Activated T-cell treated with anti-CD3 and anti-CD28 coated beads, Interleukin-2, amount 50 U/mL, for 24 hours (primary cell): ENCODE data around the gene NCAPD2.
"Not testable (repeated sequence)": the region's sequence is repeated elsewhere in the genome, so short reads cannot be mapped to it uniquely, and the experiment has no call there.

ENCODE experiments used
- DNase-seq: peaks from one replicate; pipeline ENCODE4 v3.0.0-alpha.2; 2020
- H3K27ac Mint-ChIP-seq: 2 replicates; pipeline ENCODE4 v1.8.0; 2020; ENCODE audit warnings: mild to moderate bottlenecking, mixed read lengths
- H3K27me3 Mint-ChIP-seq: 2 replicates; pipeline ENCODE4 v1.8.0; 2020; ENCODE audit warnings: mixed read lengths
- H3K36me3 Mint-ChIP-seq: 2 replicates; pipeline ENCODE4 v1.8.0; 2020; ENCODE audit warnings: low read depth, mixed read lengths
- H3K4me1 Mint-ChIP-seq: 2 replicates; pipeline ENCODE4 v1.8.0; 2020; ENCODE audit warnings: low read depth, mixed read lengths
- H3K4me3 Mint-ChIP-seq: 2 replicates; pipeline ENCODE4 v1.8.0; 2020; ENCODE audit warnings: mild to moderate bottlenecking, moderate library complexity, mixed read lengths
- H3K9me3 Mint-ChIP-seq: 2 replicates; pipeline ENCODE4 v1.8.0; 2020; ENCODE audit warnings: mixed read lengths

Gene NCAPD2

DNA sequence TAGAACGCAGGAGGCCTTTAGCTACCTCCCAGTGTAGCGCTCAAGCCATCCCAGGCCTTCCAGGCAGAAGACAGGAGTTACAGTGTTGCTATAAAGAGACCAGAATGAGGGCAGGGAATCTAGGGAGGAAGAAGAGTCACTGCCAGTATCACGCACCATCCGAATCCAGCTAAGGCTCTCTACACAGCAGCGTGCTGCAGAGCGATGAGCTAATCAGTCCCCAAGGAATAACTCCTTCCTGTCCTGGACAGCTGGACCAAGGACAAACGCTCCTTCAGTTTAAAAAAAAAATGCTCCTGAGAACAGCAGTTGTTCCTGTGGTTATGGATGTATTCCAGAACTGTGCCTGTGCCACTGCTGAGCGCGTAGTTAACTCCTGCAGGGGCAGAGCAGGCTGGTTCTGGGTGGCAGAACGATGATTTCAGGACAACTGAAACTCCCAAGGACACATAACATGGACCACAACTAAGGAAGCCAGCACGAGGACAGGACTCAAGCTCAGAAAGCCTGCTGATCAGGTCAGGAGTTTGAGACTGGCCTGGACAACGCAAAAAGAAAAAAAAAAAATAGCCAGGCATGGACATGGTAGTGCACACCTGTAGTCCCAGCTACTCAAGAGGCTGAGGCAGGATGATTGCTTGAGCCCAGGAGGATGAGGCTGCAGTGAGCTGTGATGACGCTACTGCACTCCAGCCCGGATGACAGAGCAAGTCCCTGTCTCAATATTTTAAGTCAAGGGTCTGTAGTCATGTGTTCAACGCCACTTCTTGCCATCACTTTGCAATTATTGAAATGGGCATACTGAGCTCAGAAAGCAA is 59.4 kb downstream of the NCAPD2 start:
- Mint-ChIP-seq H3K4me3 (peak overlapping the region; percentile 60), H3K27ac (peak overlapping the region; percentile 35), H3K9me3 (no peaks in the 10 kb centered on the region), H3K4me1 (peaks cover 50% of the 10 kb centered on the region), H3K27me3 (no peaks in the 10 kb centered on the region), H3K36me3 (peaks cover 90% of the 10 kb centered on the region)
- DNase-seq = no peak

DNA sequence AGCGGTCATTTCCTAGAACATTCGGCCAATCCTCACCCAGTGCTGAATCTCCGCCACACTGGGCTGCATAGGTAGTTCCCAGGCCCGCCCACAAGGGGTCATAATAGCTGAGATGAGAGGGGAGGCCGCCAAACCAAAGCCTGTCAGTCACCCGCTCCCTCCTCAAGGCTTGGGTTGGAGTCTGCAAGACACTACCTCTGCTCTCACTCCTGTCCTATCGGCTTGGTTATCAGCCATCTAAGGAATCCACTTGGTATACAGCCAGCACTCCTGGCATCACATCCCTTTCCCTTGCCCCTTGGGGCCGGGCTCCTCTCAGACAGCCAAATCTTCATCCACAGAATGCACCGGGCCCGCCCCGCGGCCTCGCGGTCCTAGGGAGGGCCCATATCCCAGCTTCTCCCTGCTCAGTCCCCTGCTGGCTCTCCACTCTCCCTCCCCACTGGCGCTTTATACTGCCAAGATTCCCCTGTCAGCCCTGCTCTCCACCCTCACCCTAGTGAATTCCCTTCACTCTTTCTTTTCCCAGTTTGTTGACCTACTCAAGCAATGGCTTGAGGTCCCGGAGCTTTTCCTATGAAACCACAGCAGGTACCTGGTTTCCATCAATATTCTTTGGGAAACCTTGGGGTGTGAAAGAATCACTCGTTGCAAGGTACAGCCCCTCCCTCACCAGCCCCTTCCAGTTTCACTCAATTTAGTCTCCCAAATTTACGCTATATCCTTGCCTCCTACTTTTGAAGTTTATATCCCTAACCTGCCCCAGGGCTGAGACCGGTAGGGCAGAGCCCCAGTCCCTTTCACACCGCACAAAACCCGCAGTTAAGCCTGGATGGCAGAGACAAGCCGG is 60.5 kb downstream of the NCAPD2 start:
- Mint-ChIP-seq H3K27me3 (no peaks in the 10 kb centered on the region), H3K36me3 (peaks cover 91% of the 10 kb centered on the region), H3K4me3 (peak overlapping the region; percentile 85), H3K9me3 (no peaks in the 10 kb centered on the region), H3K4me1 (peaks cover 53% of the 10 kb centered on the region), H3K27ac (peak overlapping the region; percentile 80)
- peak; percentile 80 for DNase-seq

DNA sequence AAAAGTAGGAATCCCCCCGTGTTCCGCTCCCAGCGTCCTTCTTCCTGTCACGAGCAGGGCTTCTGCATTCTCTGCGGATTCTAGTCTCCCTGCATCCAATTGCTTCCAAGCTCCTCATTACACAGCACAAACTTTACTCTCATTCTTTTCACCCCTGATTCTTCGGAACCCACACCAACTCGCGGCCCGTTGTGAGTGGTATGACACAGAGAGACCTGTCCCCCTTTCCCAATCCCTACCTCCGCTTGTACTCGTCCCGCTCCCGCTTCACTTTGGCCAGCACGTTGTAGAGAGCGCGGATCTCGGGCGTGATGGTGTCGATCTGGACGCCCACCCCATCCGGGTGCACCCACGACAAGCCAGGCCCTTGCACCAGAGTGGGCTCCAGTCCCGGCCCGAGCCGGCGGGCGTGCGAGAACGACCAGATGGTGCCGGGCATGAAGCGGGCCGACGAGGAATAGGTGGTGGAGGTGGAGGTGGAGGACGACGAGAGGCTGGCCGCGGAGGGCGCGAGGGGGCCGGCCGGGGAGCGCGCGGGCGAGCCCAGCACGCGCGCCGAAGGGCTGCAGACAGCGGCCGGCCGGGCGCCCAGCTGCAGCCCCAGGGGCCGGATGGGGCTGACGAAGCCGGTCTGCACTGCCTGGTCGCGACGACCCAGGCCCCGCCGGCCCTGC is 61.3 kb downstream of the NCAPD2 start:
- H3K4me1 Mint-ChIP-seq = peaks cover 61% of the 10 kb centered on the region

DNA sequence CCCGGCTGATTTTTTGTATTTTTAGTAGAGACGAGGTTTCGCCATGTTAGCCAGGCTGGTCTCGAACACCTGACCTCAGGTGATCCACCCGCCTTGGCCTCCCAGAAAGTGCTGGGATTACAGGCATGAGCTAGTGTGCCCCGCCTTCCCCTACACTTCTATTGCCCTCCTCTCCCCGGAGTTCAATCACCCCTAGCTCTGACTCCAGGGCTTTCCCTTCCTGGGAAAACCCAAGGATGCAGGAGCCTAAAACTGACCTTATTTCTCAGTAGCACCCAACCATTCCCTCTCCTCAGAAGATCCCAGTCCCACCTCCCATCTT is 62.6 kb downstream of the NCAPD2 start:
- DNase-seq, H3K9me3 Mint-ChIP-seq, H3K27me3 Mint-ChIP-seq: not testable (repeated sequence)
- Mint-ChIP-seq H3K27ac (peak overlapping the region; percentile 85), H3K4me1 (peaks cover 60% of the 10 kb centered on the region), H3K36me3 (peaks cover 92% of the 10 kb centered on the region), H3K4me3 (peak overlapping the region; percentile 85)

More for the DNA sequence above, 61.3 kb downstream of the NCAPD2 start:
- Mint-ChIP-seq H3K27me3 (no peaks in the 10 kb centered on the region), H3K4me3 (peak overlapping the region; percentile 85), H3K9me3 (no peaks in the 10 kb centered on the region), H3K27ac (peak overlapping the region; percentile 85), H3K36me3 (peaks cover 92% of the 10 kb centered on the region)
- peak; percentile 52 for DNase-seq

DNA sequence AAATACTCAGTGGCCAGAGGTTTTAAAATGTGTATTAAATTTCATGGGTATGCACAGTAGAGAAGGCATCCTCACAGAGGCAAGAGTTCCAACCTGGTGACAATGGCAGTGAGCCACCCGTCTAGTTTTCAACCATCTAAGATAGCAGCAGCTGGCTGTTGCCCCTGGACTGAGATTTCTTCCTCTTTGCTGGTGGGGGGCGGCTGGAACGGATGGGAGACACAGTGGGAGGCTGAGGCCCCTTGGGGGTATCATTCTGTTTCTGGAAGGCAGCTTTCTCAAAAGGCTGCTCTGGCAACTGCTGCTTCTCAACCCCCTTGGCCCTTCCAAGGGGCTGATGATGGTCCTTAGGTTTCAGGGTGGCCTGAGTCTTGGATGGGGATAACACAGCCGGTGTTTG is 63.0 kb downstream of the NCAPD2 start:
- Mint-ChIP-seq H3K9me3 (no peaks in the 10 kb centered on the region), H3K27me3 (no peaks in the 10 kb centered on the region), H3K4me1 (peaks cover 56% of the 10 kb centered on the region), H3K27ac (peak overlapping the region; percentile 85), H3K4me3 (peak overlapping the region; percentile 85), H3K36me3 (peaks cover 92% of the 10 kb centered on the region)
- DNase-seq = no peak

DNA sequence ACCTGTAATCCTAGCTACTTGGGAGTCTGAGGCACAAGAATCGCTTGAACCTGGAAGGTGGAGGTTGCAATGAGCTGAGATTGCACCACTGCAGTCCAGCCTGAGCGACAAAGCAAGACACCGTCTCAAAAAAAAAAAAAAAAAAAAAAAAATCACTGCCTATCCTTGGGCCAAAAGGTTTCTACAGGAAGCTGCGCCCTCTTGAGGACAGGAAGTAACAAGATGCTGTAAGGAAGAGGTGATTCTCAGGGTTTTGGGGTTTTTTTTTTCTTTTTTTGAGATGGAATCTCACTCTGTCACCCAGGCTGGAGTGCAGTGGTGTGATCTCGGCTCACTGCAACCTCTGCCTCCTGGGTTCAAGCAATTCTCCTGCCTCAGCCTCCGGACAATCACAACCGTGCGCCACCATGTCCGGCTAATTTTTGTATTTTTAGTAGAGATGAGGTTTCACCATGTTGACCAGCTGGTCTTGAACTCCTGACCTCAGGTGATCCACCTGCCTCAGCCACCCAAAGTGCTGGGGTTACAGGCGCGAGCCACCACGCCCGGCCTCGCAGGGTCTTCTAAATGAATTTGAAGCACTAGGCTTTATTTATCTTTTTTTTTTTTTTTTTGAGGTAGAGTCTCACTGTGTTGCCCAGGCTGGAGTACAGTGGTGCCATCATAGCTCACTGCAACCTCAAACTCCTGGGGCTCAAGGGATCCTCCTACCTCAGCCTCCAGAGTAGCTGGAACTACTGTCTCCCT is 64.3 kb downstream of the NCAPD2 start:
- Mint-ChIP-seq H3K36me3 (peaks cover 92% of the 10 kb centered on the region), H3K4me1 (peaks cover 55% of the 10 kb centered on the region), H3K27ac (peak overlapping the region; percentile 84)
- DNase-seq, H3K27me3 Mint-ChIP-seq, H3K4me3 Mint-ChIP-seq, H3K9me3 Mint-ChIP-seq: not testable (repeated sequence)

DNA sequence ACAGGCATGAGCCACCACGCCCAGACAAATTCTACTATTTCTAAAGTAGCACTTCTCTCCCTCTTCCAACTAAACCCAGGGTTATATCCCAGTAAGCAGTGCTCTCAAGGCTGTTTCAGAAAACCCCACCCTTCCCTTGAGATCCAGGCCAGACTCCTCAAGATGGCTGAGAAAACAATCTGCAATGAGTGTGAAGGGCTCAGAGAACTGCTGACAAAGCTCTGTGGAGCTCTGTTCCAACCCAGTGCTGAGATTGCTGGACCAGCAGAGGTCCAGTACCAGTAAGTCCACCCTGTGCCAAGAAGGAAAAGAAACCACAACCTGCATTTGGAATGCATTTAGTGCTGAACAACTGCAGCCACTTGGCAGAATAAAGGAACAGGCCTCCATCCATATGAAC is 65.6 kb downstream of the NCAPD2 start:
- Mint-ChIP-seq H3K36me3 (peaks cover 93% of the 10 kb centered on the region), H3K9me3 (no peaks in the 10 kb centered on the region), H3K4me1 (peaks cover 51% of the 10 kb centered on the region), H3K27ac (peak overlapping the region; percentile 79), H3K4me3 (no peak overlapping the region), H3K27me3 (no peaks in the 10 kb centered on the region)
- DNase-seq = no peak

DNA sequence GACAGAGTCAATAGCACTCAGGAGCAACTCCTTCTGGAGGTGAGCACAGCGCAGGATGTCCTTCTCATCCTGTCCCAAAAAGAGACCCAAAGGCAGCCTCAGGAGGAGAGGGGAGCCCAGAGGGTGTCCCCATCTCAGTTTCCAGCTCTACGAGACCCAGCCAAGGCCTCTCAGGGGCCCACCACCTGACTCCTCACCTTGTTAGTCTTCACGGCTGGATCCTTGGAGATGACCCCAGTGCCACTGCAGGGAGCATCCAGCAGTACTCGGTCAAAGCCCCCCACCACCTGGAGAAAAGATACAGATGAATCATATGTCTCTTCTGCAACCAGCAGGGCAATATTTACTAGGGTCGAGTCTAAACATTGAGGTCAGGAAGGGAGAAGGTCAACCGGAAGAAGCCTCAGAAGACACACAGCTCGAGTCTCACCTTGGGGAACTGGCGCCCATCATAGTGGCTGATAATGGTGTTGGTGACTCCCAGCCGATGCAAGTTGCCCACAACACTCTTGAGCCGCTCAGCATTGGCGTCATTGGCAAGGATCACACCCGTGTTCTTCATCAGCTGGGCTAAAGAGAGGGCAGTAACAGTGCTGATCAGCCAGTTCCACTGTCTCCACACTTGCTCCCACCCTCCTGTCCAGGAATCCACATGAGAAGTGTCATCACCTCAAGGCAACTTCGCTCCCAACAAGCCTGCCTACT is 66.8 kb downstream of the NCAPD2 start:
- DNase-seq = no peak
- H3K36me3 Mint-ChIP-seq = peaks cover 96% of the 10 kb centered on the region
- H3K9me3 Mint-ChIP-seq = no peaks in the 10 kb centered on the region
- no peaks in the 10 kb centered on the region for H3K27me3 Mint-ChIP-seq
- peak overlapping the region; percentile 83 for H3K27ac Mint-ChIP-seq
- peaks cover 50% of the 10 kb centered on the region for H3K4me1 Mint-ChIP-seq
- H3K4me3 Mint-ChIP-seq = no peak overlapping the region

DNA sequence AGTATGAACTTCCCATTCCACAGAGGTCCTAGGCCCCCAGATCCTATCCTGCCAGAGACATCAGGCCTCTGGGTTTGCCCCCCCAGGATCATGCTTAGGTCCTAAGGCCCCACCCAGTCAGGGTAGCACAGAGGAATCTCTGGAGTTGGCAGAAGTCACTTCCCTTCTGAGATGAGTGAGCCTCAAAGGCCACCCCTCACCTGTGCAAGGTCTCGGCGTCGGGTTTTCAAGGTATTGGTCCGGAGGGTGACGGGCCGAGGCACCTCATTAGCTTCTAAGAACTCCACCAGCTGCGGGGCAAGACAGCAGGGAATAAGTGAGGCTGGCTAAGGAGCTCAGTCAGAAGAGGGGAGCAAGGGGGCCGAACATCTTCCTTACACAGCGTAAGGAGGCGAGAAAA is 69.0 kb downstream of the NCAPD2 start:
- H3K27me3 Mint-ChIP-seq = no peaks in the 10 kb centered on the region
- H3K36me3 Mint-ChIP-seq = peaks cover 97% of the 10 kb centered on the region
- no peaks in the 10 kb centered on the region for H3K9me3 Mint-ChIP-seq
- no peak overlapping the region for H3K4me3 Mint-ChIP-seq
- peaks cover 58% of the 10 kb centered on the region for H3K4me1 Mint-ChIP-seq
- H3K27ac Mint-ChIP-seq = peak overlapping the region; percentile 83
- no peak for DNase-seq

DNA sequence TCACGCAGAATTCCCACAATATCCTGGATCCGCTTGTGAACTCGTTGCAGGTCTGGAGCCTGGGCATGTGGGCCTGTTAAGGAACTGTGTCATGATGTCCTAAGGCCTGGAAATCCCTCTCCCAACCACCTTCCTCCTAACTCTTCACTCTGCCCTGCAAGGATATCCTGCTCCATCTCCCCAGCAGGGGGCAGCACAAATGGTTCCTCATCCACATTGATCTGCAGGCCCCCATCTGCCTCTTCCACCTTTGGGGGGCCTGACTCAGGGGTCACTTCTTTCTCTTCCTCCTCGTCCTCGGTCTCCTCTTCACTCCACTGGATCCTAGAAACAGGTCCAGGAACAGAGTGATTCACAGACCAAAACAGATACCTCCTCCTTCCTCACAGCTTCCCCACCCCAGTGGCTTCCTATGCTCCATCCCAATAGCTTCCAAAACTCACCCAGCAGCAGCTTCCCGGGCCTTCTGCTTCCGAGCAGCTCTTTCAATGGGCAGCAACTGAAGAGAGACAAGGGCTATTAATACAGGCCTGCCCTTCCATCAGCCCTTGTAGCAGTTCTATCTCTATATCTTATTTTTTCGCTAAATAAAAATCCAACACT is 69.6 kb downstream of the NCAPD2 start:
- Mint-ChIP-seq H3K4me1 (peaks cover 62% of the 10 kb centered on the region), H3K27me3 (no peaks in the 10 kb centered on the region), H3K27ac (peak overlapping the region; percentile 83), H3K4me3 (no peak overlapping the region), H3K9me3 (no peaks in the 10 kb centered on the region), H3K36me3 (peaks cover 97% of the 10 kb centered on the region)
- DNase-seq = peak; percentile 75

DNA sequence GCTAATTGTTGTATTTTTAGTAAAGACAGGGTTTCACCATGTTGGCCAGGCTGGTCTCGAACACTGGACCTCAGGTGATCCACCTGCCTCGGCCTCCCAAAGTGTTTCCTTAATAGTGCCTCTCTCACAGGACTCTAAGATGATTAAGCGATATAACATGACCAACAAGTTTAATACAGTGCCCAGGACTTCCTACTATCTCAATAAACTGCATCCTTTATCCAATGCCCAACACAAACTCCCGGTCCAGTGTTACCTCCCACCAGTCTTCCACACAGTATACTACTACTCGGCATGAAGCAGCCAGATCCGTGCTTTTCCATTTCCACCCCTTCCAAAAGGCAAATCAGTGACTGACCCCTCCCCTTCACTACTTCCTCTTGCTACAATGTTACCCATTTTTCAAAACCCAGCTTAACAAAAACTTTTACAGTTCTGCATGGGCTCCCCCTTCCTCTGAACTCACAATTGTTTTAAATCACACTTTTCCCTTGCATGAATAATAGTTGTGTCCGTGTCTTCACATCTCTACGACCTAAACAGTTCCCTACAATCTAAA is 73.3 kb downstream of the NCAPD2 start:
- Mint-ChIP-seq H3K27me3 (no peaks in the 10 kb centered on the region), H3K36me3 (peaks cover 96% of the 10 kb centered on the region), H3K4me3 (peak overlapping the region; percentile 100), H3K4me1 (peaks cover 71% of the 10 kb centered on the region), H3K27ac (peak overlapping the region; percentile 100), H3K9me3 (no peaks in the 10 kb centered on the region)
- no peak for DNase-seq

DNA sequence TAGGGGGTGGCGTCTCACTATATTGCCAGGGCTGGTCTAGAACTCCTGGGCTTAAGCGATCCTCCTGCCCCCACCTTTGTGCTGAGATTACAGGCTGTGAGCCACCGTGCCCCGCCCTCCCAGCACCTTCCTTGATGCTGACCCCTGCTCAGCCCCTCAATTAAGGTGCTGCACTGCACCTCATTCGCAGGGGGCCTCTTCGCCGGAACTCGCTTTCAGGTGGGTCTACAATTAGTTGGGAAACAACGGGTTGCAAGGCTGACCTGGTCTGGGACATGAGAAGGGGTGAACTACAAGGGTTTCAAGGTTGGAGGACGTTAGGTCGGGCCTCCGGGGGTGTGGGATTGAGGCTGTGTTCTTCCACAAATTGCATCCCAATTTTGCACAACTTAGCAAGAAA is 75.4 kb downstream of the NCAPD2 start:
- Mint-ChIP-seq H3K4me3 (peak overlapping the region; percentile 100), H3K27me3 (no peaks in the 10 kb centered on the region), H3K36me3 (peaks cover 96% of the 10 kb centered on the region), H3K4me1 (peaks cover 65% of the 10 kb centered on the region), H3K9me3 (no peaks in the 10 kb centered on the region), H3K27ac (peak overlapping the region; percentile 100)
- DNase-seq = no peak

DNA sequence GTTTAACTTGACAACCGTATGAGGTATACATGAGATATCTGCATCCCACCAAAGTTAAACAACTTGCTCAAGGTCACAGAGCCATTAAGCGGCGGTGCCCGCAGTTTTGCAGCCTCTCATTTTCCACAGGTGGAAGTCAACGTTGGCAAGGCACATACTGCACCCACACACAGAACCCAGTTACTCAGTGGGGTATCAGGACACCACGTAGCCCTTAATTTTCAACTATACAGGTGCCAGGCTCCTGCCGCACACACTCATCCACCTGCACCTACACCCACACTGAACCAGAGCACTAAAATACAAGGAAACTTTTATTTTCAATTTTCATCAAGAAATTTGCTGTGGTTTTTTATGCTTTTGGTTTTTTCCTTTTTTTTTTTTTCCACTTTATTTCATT is 75.9 kb downstream of the NCAPD2 start:
- Mint-ChIP-seq H3K27me3 (no peaks in the 10 kb centered on the region), H3K9me3 (no peaks in the 10 kb centered on the region), H3K4me3 (peak overlapping the region; percentile 100), H3K27ac (peak overlapping the region; percentile 100), H3K36me3 (peaks cover 96% of the 10 kb centered on the region), H3K4me1 (peaks cover 67% of the 10 kb centered on the region)
- DNase-seq = no peak
